Right lobe of liver (tissue), 4 donors: ENCODE measurements around the gene SPECC1L.

Experiments
- CTCF ChIP-seq, 4 donors: fragments of 200-600 bp in 3 of 4; fragments of 450-650 bp in 1 of 4; IDR thresholded peaks; one replicate each; pipeline versions ENCODE4 v1.5.1 to v1.8.0; 2016 to 2022; ENCODE audit warnings: antibody characterized with exemption in 4 of 4, mild to moderate bottlenecking in 2 of 4
- POLR2A ChIP-seq: fragments of 450-650 bp; IDR thresholded peaks from one replicate; pipeline ENCODE4 v1.6.1; 2017; ENCODE audit warnings: antibody characterized with exemption, mild to moderate bottlenecking
- donor health status: DM: no; HTN: no; CAD: no.
- donor health status: DM: no; HTN: no; CAD: no.
- donor health status: DM: no; HTN: yes; CAD: no.

- TF ChIP-seq CTCF (IDR thresholded peaks at IDR 0.05) (no peak), POLR2A (no peak)
Observed at GRCh38 chr22:24407278-24407665, 136.6 kb downstream of the SPECC1L start.
